ENCODE measurements around the gene COL15A1.
"Not testable (repeated sequence)": the region's sequence is repeated elsewhere in the genome, so short reads cannot be mapped to it uniquely, and the experiment has no call there.

Gene COL15A1

GRCh38 chr9:99093492-99093791, 149.7 kb downstream of the COL15A1 start:
- Histone ChIP-seq H3K4me3 (ENCODE audit: low read length) (no peak overlapping the region), H3K27ac (ENCODE audit: low read depth, low read length) (no peak overlapping the region), H3K36me3 (ENCODE audit: control insufficient read depth, low read length) (no peaks in the 10 kb centered on the region), H4K20me1 (ENCODE audit: control insufficient read depth, insufficient read depth, low read depth, low read length) (no peaks in the 10 kb centered on the region), H3K4me2 (ENCODE audit: low read length) (no peak overlapping the region), H3K4me1 (ENCODE audit: control insufficient read depth, low read length) (no peaks in the 10 kb centered on the region), H3K9me2 (replicated peaks; ENCODE audit: control insufficient read depth, low read length) (no peaks in the 10 kb centered on the region), H3F3A (ENCODE audit: control insufficient read depth, insufficient read depth) (no peaks in the 10 kb centered on the region), H3K27me3 (ENCODE audit: control insufficient read depth, low read length) (no peaks in the 10 kb centered on the region), H3K9me3 (ENCODE audit: control insufficient read depth, insufficient read depth, low read length) (peaks cover 18% of the 10 kb centered on the region; the same call in 1 of the 2 replicates), H3K79me2 (ENCODE audit: control insufficient read depth, low read length) (no peaks in the 10 kb centered on the region)
- TF ChIP-seq EZH2phosphoT487 (IDR thresholded peaks at IDR 0.05; ENCODE audit: borderline replicate concordance, low read length) (no peak), CTCF (IDR thresholded peaks at IDR 0.05; ENCODE audit: low read depth, low read length, poor library complexity, severe bottlenecking) (no peak)

- no peaks in the 10 kb centered on the region for H3K9me2 ChIP-seq (replicated peaks; ENCODE audit: control insufficient read depth, low read length)
- TF ChIP-seq EZH2phosphoT487 (IDR thresholded peaks at IDR 0.05; ENCODE audit: borderline replicate concordance, low read length): no peak
- TF ChIP-seq CTCF (IDR thresholded peaks at IDR 0.05; ENCODE audit: low read depth, low read length, poor library complexity, severe bottlenecking): no peak
- no peaks in the 10 kb centered on the region for H3K79me2 ChIP-seq (ENCODE audit: control insufficient read depth, low read length)
- H3K27ac ChIP-seq (ENCODE audit: low read depth, low read length): no peak overlapping the region
- H3K4me2 ChIP-seq (ENCODE audit: low read length): no peak overlapping the region
- no peaks in the 10 kb centered on the region for H3F3A ChIP-seq (ENCODE audit: control insufficient read depth, insufficient read depth)
- no peaks in the 10 kb centered on the region for H4K20me1 ChIP-seq (ENCODE audit: control insufficient read depth, insufficient read depth, low read depth, low read length)
- no peaks in the 10 kb centered on the region for H3K27me3 ChIP-seq (ENCODE audit: control insufficient read depth, low read length)
- H3K36me3 ChIP-seq (ENCODE audit: control insufficient read depth, low read length): no peaks in the 10 kb centered on the region
- no peak overlapping the region for H3K4me3 ChIP-seq (ENCODE audit: low read length)
- no peaks in the 10 kb centered on the region for H3K4me1 ChIP-seq (ENCODE audit: control insufficient read depth, low read length)
- H3K9me3 ChIP-seq (ENCODE audit: control insufficient read depth, insufficient read depth, low read length): peaks cover 3% of the 10 kb centered on the region; the same call in 1 of the 2 replicates
Observed at GRCh38 chr9:99095565-99095964, 151.9 kb downstream of the COL15A1 start.

- Histone ChIP-seq H3K9me2 (replicated peaks; ENCODE audit: control insufficient read depth, low read length) (no peaks in the 10 kb centered on the region), H3F3A (ENCODE audit: control insufficient read depth, insufficient read depth) (no peaks in the 10 kb centered on the region), H3K27me3 (ENCODE audit: control insufficient read depth, low read length) (no peaks in the 10 kb centered on the region), H3K36me3 (ENCODE audit: control insufficient read depth, low read length) (no peaks in the 10 kb centered on the region), H3K79me2 (ENCODE audit: control insufficient read depth, low read length) (no peaks in the 10 kb centered on the region), H4K20me1 (ENCODE audit: control insufficient read depth, insufficient read depth, low read depth, low read length) (no peaks in the 10 kb centered on the region), H3K4me3 (ENCODE audit: low read length) (no peak overlapping the region), H3K9me3 (ENCODE audit: control insufficient read depth, insufficient read depth, low read length) (no peaks in the 10 kb centered on the region), H3K4me2 (ENCODE audit: low read length) (no peak overlapping the region), H3K27ac (ENCODE audit: low read depth, low read length) (no peak overlapping the region), H3K4me1 (ENCODE audit: control insufficient read depth, low read length) (no peaks in the 10 kb centered on the region)
- TF ChIP-seq EZH2phosphoT487 (IDR thresholded peaks at IDR 0.05; ENCODE audit: borderline replicate concordance, low read length): no peak
- no peak for TF ChIP-seq CTCF (IDR thresholded peaks at IDR 0.05; ENCODE audit: low read depth, low read length, poor library complexity, severe bottlenecking)
Observed at GRCh38 chr9:99096409-99096808, 152.7 kb downstream of the COL15A1 start.

- not testable (repeated sequence) for H3F3A ChIP-seq (ENCODE audit: control insufficient read depth, insufficient read depth); H3K36me3 ChIP-seq (ENCODE audit: control insufficient read depth, low read length); H4K20me1 ChIP-seq (ENCODE audit: control insufficient read depth, insufficient read depth, low read depth, low read length); H3K79me2 ChIP-seq (ENCODE audit: control insufficient read depth, low read length); H3K9me3 ChIP-seq (ENCODE audit: control insufficient read depth, insufficient read depth, low read length); H3K4me2 ChIP-seq (ENCODE audit: low read length); H3K4me3 ChIP-seq (ENCODE audit: low read length); H3K9me2 ChIP-seq (replicated peaks; ENCODE audit: control insufficient read depth, low read length); H3K27ac ChIP-seq (ENCODE audit: low read depth, low read length); H3K27me3 ChIP-seq (ENCODE audit: control insufficient read depth, low read length); H3K4me1 ChIP-seq (ENCODE audit: control insufficient read depth, low read length)
Observed at GRCh38 chr9:99099806-99100585, 156.3 kb downstream of the COL15A1 start.
